MCF 10A (cell line): ENCODE measurements around the gene LRRC74B. TPM values are rescaled to one million over a fixed set of nuclear protein-coding genes. Genes with fewer than 3 reads are reported as not detected.
"Not testable (repeated sequence)": the region's sequence is repeated elsewhere in the genome, so short reads cannot be mapped to it uniquely, and the experiment has no call there.

Experiments
- BruUV-seq: library from RNA; stranded (reverse); fragments of 400-500 nt; replicated peaks from 2 replicates; lab custom pipeline; 2021; lab: Mats Ljungman, UMichigan
- CTCF ChIA-PET: fragments of 300-600 bp; sonication (Branson Sonifier 250); formaldehyde crosslinking; extraction: SDS; loops from one replicate; lab custom pipeline; 2021; ENCODE audit warnings: antibody characterized with exemption, inconsistent platforms; lab: Yijun Ruan, JAX
- POLR2A ChIA-PET: fragments of 300-600, 350-650 bp; sonication (Branson Sonifier 250); formaldehyde crosslinking; extraction: SDS; loops from one replicate; lab custom pipeline; 2020; ENCODE audit warnings: antibody characterized with exemption, inconsistent platforms; lab: Yijun Ruan, JAX
- DNase-seq: peaks from one replicate; pipeline ENCODE4 v3.0.0-alpha.2; 2018; ENCODE audit not compliant: unreplicated experiment
- H3K27ac Mint-ChIP-seq: one replicate; pipeline ENCODE4 v1.8.0; 2022; ENCODE audit warnings: mild to moderate bottlenecking, low read depth, mixed read lengths; ENCODE audit not compliant: unreplicated experiment
- H3K27me3 Mint-ChIP-seq: one replicate; pipeline ENCODE4 v1.8.0; 2022; ENCODE audit warnings: mixed read lengths; ENCODE audit not compliant: insufficient read depth, unreplicated experiment
- H3K36me3 Mint-ChIP-seq: one replicate; pipeline ENCODE4 v1.8.0; 2022; ENCODE audit warnings: mild to moderate bottlenecking, moderate library complexity, mixed read lengths; ENCODE audit not compliant: insufficient read depth, unreplicated experiment
- H3K4me1 Mint-ChIP-seq: one replicate; pipeline ENCODE4 v1.8.0; 2022; ENCODE audit warnings: mixed read lengths; ENCODE audit not compliant: insufficient read depth, unreplicated experiment
- H3K4me3 Mint-ChIP-seq: one replicate; pipeline ENCODE4 v1.8.0; 2022; ENCODE audit warnings: mild to moderate bottlenecking, moderate library complexity, mixed read lengths; ENCODE audit not compliant: unreplicated experiment
- H3K9me3 Mint-ChIP-seq: one replicate; pipeline ENCODE4 v1.8.0; 2022; ENCODE audit warnings: mixed read lengths; ENCODE audit not compliant: unreplicated experiment
- intact Hi-C: fragments of 100-400 bp; cut with micrococcal nuclease; formaldehyde crosslinking; loops from 2 replicates; pipeline ENCODE4 v1.14.1; 2022
- total RNA-seq: library from RNA; stranded (reverse); gene quantifications from 2 replicates; pipeline ENCODE4 v1.2.3, GENCODE V29; 2022
- TF ChIP-seq, protein P1 (sequence below): fragments of 200-600 bp; IDR thresholded peaks from one replicate; pipeline ENCODE4 v1.8.0; 2022; ENCODE audit warnings: antibody characterized with exemption, mild to moderate bottlenecking; ENCODE audit not compliant: unreplicated experiment

LRRC74B gene
- total RNA-seq, 1 experiment from 2014 or later, result not detected

DNA sequence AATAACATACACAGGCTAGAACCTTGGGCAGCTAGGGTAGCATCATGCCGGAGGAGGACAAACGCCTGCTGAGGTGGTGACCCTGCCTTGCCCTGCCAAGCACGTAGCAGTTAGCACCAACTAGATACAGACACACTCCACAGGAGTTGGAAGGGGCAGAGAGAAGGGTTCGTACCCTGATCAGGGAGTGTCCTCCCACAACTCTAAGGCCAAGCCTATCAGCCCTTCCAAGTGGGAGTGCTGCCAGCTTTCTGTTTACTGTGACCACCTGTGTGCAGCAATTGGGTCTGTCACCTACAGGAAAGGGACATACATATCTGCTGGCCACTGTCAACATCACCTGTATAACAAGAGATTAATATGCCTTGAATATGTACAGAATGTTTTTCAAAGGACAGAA lies 42.0 kb upstream of the LRRC74B start:
- ChIA-PET CTCF (interaction anchor here (0.8 to 3.2 kb wide), 4 partner anchors 23 to 118 kb away, joined by 3 to 12 read pairs (median 4); no protein-coding TSS in a partner anchor), POLR2A (interaction anchor here (0.7 to 3.0 kb wide), 7 partner anchors 12 to 78 kb away, joined by 3 to 26 read pairs (median 5); partner anchors contain the start of genes LRRC74B, LZTR1 and P2RX6)
- intact Hi-C loops, result loop anchor here (5.0 kb wide), 1 partner anchor 116 kb away; no protein-coding TSS in a partner anchor

DNA sequence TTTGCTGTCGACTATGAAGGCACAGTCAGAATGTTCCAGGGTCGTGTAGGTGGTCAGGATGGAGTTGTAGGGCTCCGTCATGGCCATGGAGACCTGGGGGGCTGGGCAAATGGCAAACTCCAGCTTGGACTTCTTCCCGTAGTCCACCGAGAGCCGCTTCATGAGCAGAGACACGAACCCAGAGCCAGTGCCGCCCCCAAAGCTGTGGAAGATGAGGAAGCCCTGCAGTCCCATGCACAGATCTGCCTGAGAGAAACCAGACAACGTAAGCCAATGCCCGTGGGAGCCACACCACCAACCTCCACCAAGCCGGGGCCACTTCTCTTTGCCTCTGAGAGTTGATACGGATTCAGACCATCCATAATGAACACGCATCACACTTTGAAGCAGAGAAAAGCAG lies 36.5 kb upstream of the LRRC74B start:
- H3K27me3 Mint-ChIP-seq, H3K9me3 Mint-ChIP-seq, intact Hi-C loops, CTCF ChIA-PET, DNase-seq, H3K27ac Mint-ChIP-seq, H3K36me3 Mint-ChIP-seq, BruUV-seq, H3K4me1 Mint-ChIP-seq, H3K4me3 Mint-ChIP-seq: not testable (repeated sequence)
- POLR2A ChIA-PET, result interaction anchor here (1.1 kb wide), 1 partner anchor 18 kb away, joined by 4 read pairs; no protein-coding TSS in a partner anchor

More for the DNA sequence above, 42.0 kb upstream of the LRRC74B start:
- Mint-ChIP-seq H3K4me1 (peaks cover 10% of the 10 kb centered on the region), H3K4me3 (peak overlapping the region; percentile 87), H3K9me3 (no peaks in the 10 kb centered on the region), H3K36me3 (peaks cover 13% of the 10 kb centered on the region), H3K27me3 (no peaks in the 10 kb centered on the region), H3K27ac (no peak overlapping the region)
- no TSS peak for BruUV-seq
- TF ChIP-seq, protein P1, sequence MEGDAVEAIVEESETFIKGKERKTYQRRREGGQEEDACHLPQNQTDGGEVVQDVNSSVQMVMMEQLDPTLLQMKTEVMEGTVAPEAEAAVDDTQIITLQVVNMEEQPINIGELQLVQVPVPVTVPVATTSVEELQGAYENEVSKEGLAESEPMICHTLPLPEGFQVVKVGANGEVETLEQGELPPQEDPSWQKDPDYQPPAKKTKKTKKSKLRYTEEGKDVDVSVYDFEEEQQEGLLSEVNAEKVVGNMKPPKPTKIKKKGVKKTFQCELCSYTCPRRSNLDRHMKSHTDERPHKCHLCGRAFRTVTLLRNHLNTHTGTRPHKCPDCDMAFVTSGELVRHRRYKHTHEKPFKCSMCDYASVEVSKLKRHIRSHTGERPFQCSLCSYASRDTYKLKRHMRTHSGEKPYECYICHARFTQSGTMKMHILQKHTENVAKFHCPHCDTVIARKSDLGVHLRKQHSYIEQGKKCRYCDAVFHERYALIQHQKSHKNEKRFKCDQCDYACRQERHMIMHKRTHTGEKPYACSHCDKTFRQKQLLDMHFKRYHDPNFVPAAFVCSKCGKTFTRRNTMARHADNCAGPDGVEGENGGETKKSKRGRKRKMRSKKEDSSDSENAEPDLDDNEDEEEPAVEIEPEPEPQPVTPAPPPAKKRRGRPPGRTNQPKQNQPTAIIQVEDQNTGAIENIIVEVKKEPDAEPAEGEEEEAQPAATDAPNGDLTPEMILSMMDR, result no peak
- no peak for DNase-seq

DNA sequence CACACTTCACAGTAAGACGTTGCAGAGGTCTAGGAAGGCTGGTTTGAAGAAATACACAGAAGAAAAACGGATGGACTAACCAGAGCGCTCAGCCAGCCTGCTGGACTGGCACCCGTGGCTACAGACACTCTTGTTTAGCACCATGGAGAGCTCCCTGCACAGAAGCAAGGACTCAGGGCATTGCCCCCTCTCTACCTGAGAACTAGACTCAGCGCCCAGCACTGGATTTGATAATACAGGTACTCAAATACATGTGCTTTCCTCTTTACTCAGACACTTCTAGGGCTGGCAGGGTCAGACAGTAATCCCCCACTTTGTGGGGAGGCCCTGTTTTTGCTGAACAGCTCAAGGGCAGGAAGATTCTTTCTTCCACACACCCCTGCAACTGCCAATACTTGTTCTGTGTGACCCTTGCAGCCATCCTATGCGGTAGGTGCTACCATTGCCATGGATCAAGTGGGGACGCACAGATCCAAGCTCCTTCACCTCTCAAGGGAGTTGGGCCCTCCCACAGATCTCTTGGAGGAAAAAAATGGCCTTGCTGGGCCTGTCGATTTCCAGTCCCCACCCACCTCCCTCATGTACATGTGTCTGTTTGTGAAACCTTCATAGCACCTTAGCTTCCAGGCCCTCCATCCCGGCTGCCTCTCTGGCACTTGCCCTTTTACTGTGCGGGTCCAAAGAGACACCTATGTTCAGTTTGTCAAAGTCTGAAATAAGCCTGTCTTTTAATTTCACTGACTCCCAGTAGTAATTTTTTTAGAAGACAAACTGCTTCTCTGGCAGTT lies 35.9 kb upstream of the LRRC74B start:
- Mint-ChIP-seq H3K36me3 (no peaks in the 10 kb centered on the region), H3K4me1 (peaks cover 5% of the 10 kb centered on the region), H3K27me3 (no peaks in the 10 kb centered on the region), H3K27ac (no peak overlapping the region), H3K9me3 (no peaks in the 10 kb centered on the region), H3K4me3 (no peak overlapping the region)
- intact Hi-C loops, result no loop called here
- POLR2A ChIA-PET, result interaction anchor here (1.1 kb wide), 1 partner anchor 18 kb away, joined by 4 read pairs; no protein-coding TSS in a partner anchor
- no TSS peak for BruUV-seq
- TF ChIP-seq, protein P1, result no peak
- DNase-seq, result peak; percentile 74
- CTCF ChIA-PET, result no interaction called here

DNA sequence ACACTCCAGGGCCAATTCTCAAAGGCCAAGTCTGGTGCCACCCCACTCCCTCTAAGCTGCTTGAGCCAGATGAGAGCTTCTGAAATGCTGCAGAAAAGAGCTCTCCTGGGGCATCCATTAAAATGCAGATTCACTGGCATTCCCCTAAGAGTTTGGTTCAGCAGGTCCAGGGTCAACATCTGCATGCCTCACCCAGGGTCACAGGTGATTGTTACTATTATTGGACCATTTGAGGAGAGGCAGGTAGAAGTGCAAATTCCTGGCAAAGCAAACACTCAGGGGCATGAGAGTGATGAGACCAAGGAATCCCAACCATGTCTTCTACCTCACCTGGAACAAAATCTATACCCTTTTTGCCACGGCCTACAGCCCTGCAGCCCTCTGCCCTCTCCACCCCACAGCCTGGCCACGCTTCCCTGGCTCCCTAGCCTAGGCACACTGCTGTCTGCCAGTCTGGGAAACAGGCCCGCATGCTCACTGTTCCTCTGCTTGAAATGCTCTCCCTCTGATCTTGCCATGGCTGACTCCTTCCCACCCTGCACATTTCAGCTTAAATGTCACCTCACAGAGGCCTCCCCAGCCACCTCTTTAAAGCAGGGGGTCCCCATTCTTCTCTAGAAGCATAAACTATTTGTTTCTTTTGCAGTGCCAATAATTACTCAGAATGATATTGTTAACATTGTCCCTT lies 35.2 kb upstream of the LRRC74B start:
- Mint-ChIP-seq H3K4me3 (no peak overlapping the region), H3K27ac (no peak overlapping the region), H3K36me3 (no peaks in the 10 kb centered on the region), H3K27me3 (no peaks in the 10 kb centered on the region), H3K9me3 (no peaks in the 10 kb centered on the region), H3K4me1 (peaks cover 12% of the 10 kb centered on the region)
- DNase-seq, result no peak
- ChIA-PET CTCF (no interaction called here), POLR2A (no interaction called here)
- TF ChIP-seq, protein P1, result no peak
- intact Hi-C loops, result no loop called here
- BruUV-seq, result no TSS peak
